Activated CD4-positive, alpha-beta T cell treated with anti-CD3 and anti-CD28 coated beads, Interleukin-2, amount 50 U/mL, for 16 hours (primary cell): ENCODE data around the gene PRG3.

Experiments used
- DNase-seq: peaks from one replicate; pipeline ENCODE4 v3.0.0-alpha.2; 2020

Gene PRG3

GRCh38 chr11:57335343-57336110, 45.4 kb downstream of the PRG3 start, which contains the start of gene SSRP1:
TSS of gene SSRP1 (minus strand) at chr11:57335892. CDS start at chr11:57335121, 771 bp downstream.
- peak; percentile 93 for DNase-seq

- DNase-seq = no peak
Measured at GRCh38 chr11:57335023-57335342, 46.0 kb downstream of the PRG3 start.

- no peak for DNase-seq
Measured at GRCh38 chr11:57332694-57333440, 48.1 kb downstream of the PRG3 start.

- no peak for DNase-seq
Measured at GRCh38 chr11:57331720-57332119, 49.2 kb downstream of the PRG3 start.

GRCh38 chr11:57330029-57330428, 50.9 kb downstream of the PRG3 start:
- peak; percentile 44 for DNase-seq

GRCh38 chr11:57327721-57328120, 53.2 kb downstream of the PRG3 start:
- DNase-seq = no peak
